Measurements from ENCODE around the gene KMT2C. TPM values are rescaled to one million over a fixed set of nuclear protein-coding genes. Genes with fewer than 3 reads are reported as not detected.

Gene KMT2C
- total and polyA plus RNA-seq, 2 of the 8 experiments (the other 6 are each of a cell fraction or from before 2014, with no cell fraction given): 9.1 to 40.8 TPM

DNA sequence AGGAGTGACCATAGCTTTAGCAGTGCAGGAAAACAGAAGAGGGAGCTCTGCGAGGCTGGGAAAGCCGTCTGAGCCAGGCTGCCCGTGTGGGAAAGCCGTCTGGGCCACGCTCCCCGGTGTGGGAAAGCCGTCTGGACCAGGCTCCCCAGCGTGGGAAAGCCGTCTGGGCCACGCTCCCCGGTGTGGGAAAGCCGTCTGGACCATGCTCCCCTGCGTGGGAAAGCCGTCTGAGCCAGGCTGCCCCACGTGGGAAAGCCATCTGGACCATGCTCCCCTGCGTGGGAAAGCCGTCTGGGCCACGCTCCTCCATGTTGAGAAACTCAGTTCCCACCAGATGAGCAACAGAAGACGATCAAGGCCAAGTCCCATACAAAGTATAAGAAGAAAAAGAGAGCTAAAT lies 308.6 kb downstream of the KMT2C start (continued):
- no peak for TF ChIP-seq ATF3 (IDR thresholded peaks at IDR 0.05; ENCODE audit: insufficient read depth, low read depth, low read length)
- no peak for TF ChIP-seq MAFK (IDR thresholded peaks at IDR 0.05; ENCODE audit: low read depth, low read length)
- TF ChIP-seq MAX (IDR thresholded peaks at IDR 0.05): no peak
- no peak for TF ChIP-seq SIX5 (IDR thresholded peaks at IDR 0.05; ENCODE audit: low read depth, low read length)
- no peak for TF ChIP-seq CTBP2 (IDR thresholded peaks at IDR 0.05; ENCODE audit: borderline replicate concordance, insufficient read depth, insufficient read length, low read length)
- no peak for TF ChIP-seq RNF2 (IDR thresholded peaks at IDR 0.05; ENCODE audit: borderline replicate concordance, low read depth, low read length, missing control alignments, poor library complexity, severe bottlenecking)
- no peak for TF ChIP-seq TAF1 (IDR thresholded peaks at IDR 0.05; ENCODE audit: low read depth, low read length)
- no peak for TF ChIP-seq CREB1 (IDR thresholded peaks at IDR 0.05)
- no peak for TF ChIP-seq CBX5 (IDR thresholded peaks at IDR 0.05; ENCODE audit: low read depth, low read length)

All from H1 (cell line).